WI38 (cell line): ENCODE data around the gene RANGAP1.

ENCODE experiments used
- H3K4me3 ChIP-seq: 2 replicates; pipeline ENCODE4 v1.5.1; 2011; ENCODE audit warnings: low read depth, mild to moderate bottlenecking, control low read depth, low read length
- TF ChIP-seq, protein P1 (sequence below): IDR thresholded peaks from 2 replicates; pipeline ENCODE4 v1.5.1; 2012; ENCODE audit warnings: low read depth, mild to moderate bottlenecking, control low read depth, low read length

The RANGAP1 gene

DNA sequence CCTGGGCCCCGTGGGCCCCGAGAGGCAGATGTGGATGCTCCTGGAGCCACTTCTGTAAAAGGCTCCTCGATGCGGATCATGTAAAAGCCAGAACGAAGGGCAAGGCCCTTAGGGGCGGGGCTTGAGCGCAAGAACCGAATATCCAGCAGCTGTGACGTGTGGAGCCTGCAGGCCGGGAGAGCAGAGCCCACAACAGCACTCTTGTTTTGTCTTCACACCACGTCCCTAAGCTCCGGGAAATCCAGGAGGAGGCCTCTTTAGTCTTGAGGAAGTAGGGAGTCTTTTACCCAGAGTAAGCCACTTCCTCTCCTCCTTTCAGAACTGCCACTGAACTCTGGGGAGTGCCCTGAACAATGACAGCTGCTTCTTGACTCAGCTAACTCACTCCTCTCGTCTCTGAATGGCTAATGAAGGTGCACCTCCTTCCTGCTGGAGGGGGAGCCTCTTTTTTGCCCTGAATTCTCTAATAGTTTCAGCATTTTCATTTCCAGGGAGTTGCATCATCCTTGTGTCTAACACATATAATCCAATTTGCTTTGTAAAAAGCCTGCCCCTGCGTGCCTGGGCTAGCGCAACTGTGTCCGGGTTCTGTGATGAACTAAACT, 68.3 kb downstream of the RANGAP1 start:
- TF ChIP-seq, protein P1, sequence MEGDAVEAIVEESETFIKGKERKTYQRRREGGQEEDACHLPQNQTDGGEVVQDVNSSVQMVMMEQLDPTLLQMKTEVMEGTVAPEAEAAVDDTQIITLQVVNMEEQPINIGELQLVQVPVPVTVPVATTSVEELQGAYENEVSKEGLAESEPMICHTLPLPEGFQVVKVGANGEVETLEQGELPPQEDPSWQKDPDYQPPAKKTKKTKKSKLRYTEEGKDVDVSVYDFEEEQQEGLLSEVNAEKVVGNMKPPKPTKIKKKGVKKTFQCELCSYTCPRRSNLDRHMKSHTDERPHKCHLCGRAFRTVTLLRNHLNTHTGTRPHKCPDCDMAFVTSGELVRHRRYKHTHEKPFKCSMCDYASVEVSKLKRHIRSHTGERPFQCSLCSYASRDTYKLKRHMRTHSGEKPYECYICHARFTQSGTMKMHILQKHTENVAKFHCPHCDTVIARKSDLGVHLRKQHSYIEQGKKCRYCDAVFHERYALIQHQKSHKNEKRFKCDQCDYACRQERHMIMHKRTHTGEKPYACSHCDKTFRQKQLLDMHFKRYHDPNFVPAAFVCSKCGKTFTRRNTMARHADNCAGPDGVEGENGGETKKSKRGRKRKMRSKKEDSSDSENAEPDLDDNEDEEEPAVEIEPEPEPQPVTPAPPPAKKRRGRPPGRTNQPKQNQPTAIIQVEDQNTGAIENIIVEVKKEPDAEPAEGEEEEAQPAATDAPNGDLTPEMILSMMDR: no peak
- peak overlapping the region; percentile 35 for H3K4me3 ChIP-seq

DNA sequence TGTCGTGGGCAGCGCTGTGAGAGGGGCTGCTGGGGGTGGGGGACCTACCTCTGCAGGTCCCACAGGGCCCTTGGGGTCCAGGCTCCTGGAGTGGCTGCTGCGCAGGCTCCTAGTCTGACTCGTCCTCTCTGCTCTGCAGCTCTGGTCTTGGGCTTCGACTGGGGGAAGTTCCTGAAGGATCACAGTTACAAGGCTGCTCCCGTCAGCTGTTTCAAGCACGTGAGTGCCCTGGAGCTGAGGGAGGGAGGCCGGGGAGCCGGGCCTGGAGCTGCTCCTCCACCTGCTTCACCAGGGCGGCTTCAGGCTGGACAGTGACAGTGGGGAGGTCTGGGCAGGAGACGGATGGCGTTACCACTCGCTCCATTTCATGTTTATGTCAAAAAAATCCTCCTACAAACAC, 69.0 kb downstream of the RANGAP1 start:
- peak overlapping the region; percentile 35 for H3K4me3 ChIP-seq
- TF ChIP-seq, protein P1: no peak

DNA sequence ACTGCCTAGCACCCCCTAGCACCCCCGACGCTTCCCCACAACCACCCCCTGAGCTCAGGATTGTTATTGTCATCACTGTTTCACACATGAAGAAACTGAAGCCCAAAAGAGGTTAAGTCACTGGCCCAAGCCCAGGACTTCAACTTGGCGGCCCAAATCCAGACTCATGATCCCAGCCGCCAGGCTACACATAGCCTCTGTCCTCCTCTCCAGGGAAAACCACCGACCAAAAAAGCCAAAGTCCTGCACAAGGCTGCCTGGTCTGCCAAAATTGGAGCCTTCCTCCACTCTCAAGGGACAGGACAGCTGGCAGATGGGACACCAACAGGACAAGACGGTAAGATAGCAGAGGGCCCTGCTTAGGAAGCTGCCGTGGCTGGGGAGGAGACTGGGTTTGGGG, 70.1 kb downstream of the RANGAP1 start:
- TF ChIP-seq, protein P1: no peak
- H3K4me3 ChIP-seq: peak overlapping the region; percentile 27

DNA sequence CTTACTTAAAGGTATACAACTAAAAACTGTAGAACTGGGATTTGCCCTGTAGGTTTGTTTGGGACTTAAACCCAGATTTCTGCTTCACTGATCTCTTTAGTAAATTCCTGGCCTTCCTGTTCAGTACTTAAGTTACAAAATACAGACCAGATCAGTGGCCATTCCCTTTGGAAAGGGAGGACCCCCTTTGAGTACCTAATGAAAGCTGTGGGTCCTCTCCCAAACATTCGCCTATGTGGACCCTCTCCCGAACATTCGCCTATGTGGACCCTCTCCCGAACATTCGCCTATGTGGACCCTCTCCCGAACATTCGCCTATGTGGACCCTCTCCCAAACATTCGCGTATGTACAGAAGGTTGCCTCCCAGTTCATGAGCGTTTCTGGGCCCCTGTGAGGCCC, 70.6 kb downstream of the RANGAP1 start:
- H3K4me3 ChIP-seq: no peak overlapping the region
- TF ChIP-seq, protein P1: no peak

DNA sequence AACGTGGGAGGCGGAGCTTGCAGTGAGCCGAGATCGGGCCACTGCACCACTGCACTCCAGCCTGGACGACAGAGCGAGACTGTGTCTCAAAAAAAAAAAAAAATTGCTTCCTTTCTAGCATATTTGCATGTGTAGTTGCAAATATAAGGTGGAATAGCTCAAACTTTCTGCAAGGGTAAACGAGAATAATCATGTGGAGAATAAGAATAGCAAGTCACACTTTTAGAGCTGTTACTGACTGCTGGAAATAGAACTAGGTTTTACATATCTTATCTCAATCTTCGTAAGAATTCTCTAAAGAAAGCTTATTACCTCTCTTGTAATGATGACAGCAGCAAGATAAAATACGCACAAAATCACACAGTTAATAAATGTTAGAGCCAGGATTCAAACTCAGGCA, 79.3 kb downstream of the RANGAP1 start:
- TF ChIP-seq, protein P1: no peak
- H3K4me3 ChIP-seq: no peak overlapping the region

DNA sequence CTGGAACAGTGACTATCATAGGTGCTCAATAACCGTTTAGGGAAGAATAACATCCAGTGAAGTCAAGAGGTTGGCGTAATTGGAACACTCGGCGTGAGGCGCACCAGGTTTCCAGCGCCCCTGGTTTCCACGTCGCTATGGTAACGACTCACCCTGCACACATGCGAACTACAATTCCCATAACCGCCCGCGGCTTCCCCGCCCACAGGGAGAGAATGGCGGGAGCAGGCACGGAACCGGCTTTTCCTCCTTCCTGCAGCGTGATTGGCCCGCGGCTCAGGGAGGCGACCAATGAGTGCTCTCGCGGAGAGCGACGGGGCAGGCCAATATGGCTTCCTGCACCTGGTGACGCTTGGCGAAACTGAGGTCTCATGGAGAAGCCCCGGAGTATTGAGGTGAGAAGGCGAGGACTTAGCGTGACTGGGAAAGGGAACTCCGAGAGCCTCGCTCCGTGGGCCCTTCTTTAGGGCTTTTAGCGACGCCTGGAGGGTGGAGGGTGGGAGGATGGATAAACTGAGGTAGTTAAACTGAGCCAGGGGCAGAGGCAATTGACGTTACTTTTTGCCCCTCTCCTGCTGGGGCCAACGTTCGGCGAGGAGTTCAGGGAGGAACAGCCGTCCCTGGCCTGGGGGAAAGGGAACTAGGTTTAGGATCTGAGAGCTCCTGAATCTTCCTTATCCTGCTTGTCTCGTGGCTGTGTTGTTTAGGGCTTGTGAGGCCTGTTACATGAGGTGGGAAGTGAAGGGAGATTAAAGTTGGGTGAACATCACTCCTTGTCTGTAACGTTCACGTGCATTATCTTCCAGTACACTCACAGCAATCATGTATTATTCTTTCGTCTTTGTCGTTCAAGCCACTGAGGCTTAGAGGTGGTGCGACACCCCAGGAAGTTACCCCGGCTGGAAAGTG, 80.7 kb downstream of the RANGAP1 start, which contains the start of gene L3MBTL2:
Gene L3MBTL2, plus strand, starts transcription at position 321 of the 909 bp plus-strand sequence. Its CDS starts 51 bp downstream, at position 372.
- TF ChIP-seq, protein P1: no peak
- peak within 1 kb of the TSS; percentile 96 for H3K4me3 ChIP-seq

DNA sequence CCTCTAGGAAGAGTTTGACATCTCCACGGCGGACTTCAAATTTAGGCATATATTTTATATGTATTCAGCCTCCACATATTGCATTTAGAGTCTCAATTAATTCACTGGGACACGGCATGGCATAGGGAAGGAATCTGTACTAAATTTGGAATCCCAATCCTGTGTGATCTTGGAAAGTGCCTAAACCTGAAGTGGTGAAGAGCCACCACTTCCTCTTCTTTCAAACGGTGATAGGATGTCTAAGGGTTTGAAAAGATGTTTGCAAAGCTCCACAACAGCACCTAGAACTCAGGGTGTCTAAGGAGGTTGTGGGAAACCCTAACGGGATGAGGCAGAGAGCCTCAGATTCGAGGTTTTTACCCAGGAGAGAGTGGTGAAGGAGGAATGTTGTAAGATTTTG, 81.9 kb downstream of the RANGAP1 start:
- H3K4me3 ChIP-seq: no peak overlapping the region
- TF ChIP-seq, protein P1: no peak
